Loucy (cell line): Measurements from ENCODE around the gene TET3.

ENCODE experiments used
- H2AFZ ChIP-seq: fragments of 200-600 bp; sonication (generic); 2 replicates; pipeline ENCODE4 v1.6.0; 2016; ENCODE audit warnings: antibody characterized with exemption, mild to moderate bottlenecking, low read length, moderate library complexity
- H3F3A ChIP-seq: fragments of 200-600 bp; 2 replicates; pipeline ENCODE4 v1.6.0; 2016; ENCODE audit warnings: antibody characterized with exemption, low read depth, mild to moderate bottlenecking
- H3K27me3 ChIP-seq: fragments of 200-600 bp; sonication (generic); 2 replicates; pipeline ENCODE4 v1.6.1; 2014; ENCODE audit warnings: low read length, mild to moderate bottlenecking; ENCODE audit not compliant: insufficient read depth, poor library complexity, severe bottlenecking
- H3K36me3 ChIP-seq: fragments of 200-600 bp; sonication (generic); 2 replicates; pipeline ENCODE4 v1.6.1; 2016; ENCODE audit warnings: low read length; ENCODE audit not compliant: insufficient read depth
- H3K4me1 ChIP-seq: fragments of 200-600 bp; sonication (generic); 2 replicates; pipeline ENCODE4 v1.5.1; 2014; ENCODE audit warnings: low read length, mild to moderate bottlenecking; ENCODE audit not compliant: insufficient read depth, poor library complexity, severe bottlenecking
- H3K4me2 ChIP-seq: fragments of 200-600 bp; sonication (generic); 2 replicates; pipeline ENCODE4 v1.6.0; 2014; ENCODE audit warnings: antibody characterized with exemption, low read length, low read depth, mild to moderate bottlenecking; ENCODE audit not compliant: poor library complexity, severe bottlenecking
- H3K4me3 ChIP-seq: fragments of 200-600 bp; sonication (generic); 2 replicates; pipeline ENCODE4 v1.5.1; 2014; ENCODE audit warnings: low read length, mild to moderate bottlenecking, mixed read lengths; ENCODE audit not compliant: poor library complexity, severe bottlenecking
- H3K79me2 ChIP-seq: fragments of 200-600 bp; sonication (generic); 2 replicates; pipeline ENCODE4 v1.6.1; 2014; ENCODE audit warnings: low read length; ENCODE audit not compliant: insufficient read depth
- H3K9ac ChIP-seq: fragments of 200-600 bp; sonication (generic); 2 replicates; pipeline ENCODE4 v1.6.0; 2014; ENCODE audit warnings: mild to moderate bottlenecking, low read depth, low read length, moderate library complexity; ENCODE audit not compliant: poor library complexity, severe bottlenecking
- H3K9me2 ChIP-seq: fragments of 200-600 bp; sonication (generic); replicated peaks from 2 replicates; pipeline ENCODE4 v1.6.1; 2016; ENCODE audit warnings: low read depth, low read length, mixed read lengths
- H3K9me3 ChIP-seq: fragments of 200-600 bp; sonication (generic); 2 replicates; pipeline ENCODE4 v1.6.1; 2014; ENCODE audit warnings: mild to moderate bottlenecking, antibody characterized with exemption, low read length, low read depth; ENCODE audit not compliant: insufficient read depth
- H4K20me1 ChIP-seq: fragments of 200-600 bp; sonication (generic); 2 replicates; pipeline ENCODE4 v1.6.0; 2014; ENCODE audit warnings: antibody characterized with exemption, low read length, mild to moderate bottlenecking; ENCODE audit not compliant: insufficient read depth, poor library complexity, severe bottlenecking
- CTCF ChIP-seq: fragments of 200-600 bp; sonication (generic); conservative IDR thresholded peaks from 2 replicates; pipeline ENCODE4 v1.5.1; 2014; ENCODE audit warnings: mild to moderate bottlenecking, antibody characterized with exemption, low read length
- EZH2phosphoT487 ChIP-seq: fragments of 200-600 bp; IDR thresholded peaks from 2 replicates; pipeline ENCODE4 v1.6.1; 2018; ENCODE audit warnings: antibody characterized with exemption, mild to moderate bottlenecking, moderate library complexity, borderline replicate concordance

The TET3 gene

GRCh38 chr2:73976803-73977202, 7.9 kb upstream of the TET3 start:
- H3K9me3 ChIP-seq: no peaks in the 10 kb centered on the region
- no peaks in the 10 kb centered on the region for H3K9me2 ChIP-seq
- H3K9ac ChIP-seq: no peak overlapping the region
- peaks cover 41% of the 10 kb centered on the region; the same call in 1 of the 2 replicates for H3K79me2 ChIP-seq
- peaks cover 12% of the 10 kb centered on the region for H3F3A ChIP-seq
- H4K20me1 ChIP-seq: no peaks in the 10 kb centered on the region
- TF ChIP-seq EZH2phosphoT487: no peak
- TF ChIP-seq CTCF: no peak
- no peaks in the 10 kb centered on the region for H3K36me3 ChIP-seq
- peak overlapping the region; percentile 19 for H3K4me2 ChIP-seq
- H3K27me3 ChIP-seq: no peaks in the 10 kb centered on the region
- H2AFZ ChIP-seq: no peak overlapping the region
- no peak overlapping the region for H3K4me3 ChIP-seq
- peaks cover 76% of the 10 kb centered on the region for H3K4me1 ChIP-seq

- Histone ChIP-seq H3K36me3 (no peaks in the 10 kb centered on the region), H3K4me2 (peak overlapping the region; percentile 19), H2AFZ (no peak overlapping the region), H3F3A (peaks cover 7% of the 10 kb centered on the region; the same call in 1 of the 2 replicates), H3K9me2 (no peaks in the 10 kb centered on the region), H3K9me3 (no peaks in the 10 kb centered on the region), H3K9ac (no peak overlapping the region), H3K4me1 (peaks cover 76% of the 10 kb centered on the region), H3K4me3 (no peak overlapping the region), H3K27me3 (no peaks in the 10 kb centered on the region), H4K20me1 (no peaks in the 10 kb centered on the region), H3K79me2 (peaks cover 39% of the 10 kb centered on the region; the same call in 1 of the 2 replicates)
- TF ChIP-seq CTCF (no peak), EZH2phosphoT487 (no peak)
Observed at GRCh38 chr2:73977466-73977865, 7.2 kb upstream of the TET3 start.

GRCh38 chr2:73979021-73979420, 5.7 kb upstream of the TET3 start:
- H3K36me3 ChIP-seq: no peaks in the 10 kb centered on the region
- H3K4me2 ChIP-seq: peak overlapping the region; percentile 81
- H3K4me1 ChIP-seq: peaks cover 78% of the 10 kb centered on the region
- no peaks in the 10 kb centered on the region for H4K20me1 ChIP-seq
- H3F3A ChIP-seq: peaks cover 9% of the 10 kb centered on the region; the same call in 1 of the 2 replicates
- no peaks in the 10 kb centered on the region for H3K27me3 ChIP-seq
- peak overlapping the region; percentile 69 for H3K9ac ChIP-seq
- H3K9me3 ChIP-seq: no peaks in the 10 kb centered on the region
- no peak overlapping the region for H2AFZ ChIP-seq
- H3K4me3 ChIP-seq: peak overlapping the region; percentile 76
- H3K79me2 ChIP-seq: peaks cover 36% of the 10 kb centered on the region
- no peak for TF ChIP-seq CTCF
- TF ChIP-seq EZH2phosphoT487: no peak
- H3K9me2 ChIP-seq: no peaks in the 10 kb centered on the region
